ENCODE results near the gene PALM3.
A peak's percentile ranks its signal among the peaks of the same experiment; 100 is the strongest.

The PALM3 gene

GRCh38 chr19:14106840-14107239 is 45.0 kb upstream of the PALM3 start:
- no peaks in the 10 kb centered on the region for H3K9me3 ChIP-seq (replicated peaks in 1 of 2; ENCODE audit: control insufficient read depth in 2 of 2, insufficient read depth in 1 of 2, low read depth in 1 of 2, low read length in 2 of 2)
- no CpG with 5 or more reads among the region's 16 CpGs for WGBS, 2 donors (ENCODE audit: extremely low coverage in 2 of 2, insufficient read length in 2 of 2, insufficient replicate concordance in 1 of 2)
- H3K4me1 ChIP-seq (ENCODE audit: control insufficient read depth in 2 of 2, insufficient read depth in 1 of 2, low read depth in 1 of 2, low read length in 2 of 2): no peaks in the 10 kb centered on the region
- no peak overlapping the region for H2AK5ac ChIP-seq (ENCODE audit: low read depth, low read length)
- H4K91ac ChIP-seq (ENCODE audit: low read depth, low read length, poor library complexity): no peak overlapping the region
- DNase-seq (ENCODE audit: low spot score): no peak
- H3K27ac ChIP-seq (replicated peaks; ENCODE audit: low read length): no peak overlapping the region
- no peak overlapping the region for H2BK12ac ChIP-seq (ENCODE audit: low read length)
- H3K9ac ChIP-seq (ENCODE audit: low read depth, low read length, poor library complexity): no peak overlapping the region
- H3K36me3 ChIP-seq (replicated peaks in 1 of 2; ENCODE audit: control insufficient read depth in 2 of 2, insufficient read depth in 2 of 2, low read length in 2 of 2): peaks cover 9 to 45% of the 10 kb centered on the region in 2 donors
- no peak overlapping the region for H2BK5ac ChIP-seq (ENCODE audit: low read length)
- H3K4ac ChIP-seq (ENCODE audit: low read length): no peak overlapping the region
- H3K4me2 ChIP-seq (ENCODE audit: insufficient read depth, low read length, poor library complexity, severe bottlenecking): no peak overlapping the region
- H4K8ac ChIP-seq (ENCODE audit: low read depth, low read length): no peak overlapping the region
- no peak overlapping the region for H2BK120ac ChIP-seq (ENCODE audit: low read depth, low read length)
- no peak overlapping the region for H2BK15ac ChIP-seq (ENCODE audit: low read length)
- H2AFZ ChIP-seq (ENCODE audit: low read length): no peak overlapping the region
- H3K27me3 ChIP-seq (ENCODE audit: control insufficient read depth in 3 of 3, insufficient read depth in 3 of 3, low read depth in 1 of 3, low read length in 3 of 3): no peaks in the 10 kb centered on the region
- no peak overlapping the region for H3K14ac ChIP-seq (ENCODE audit: low read length)
- no peak overlapping the region for H3K18ac ChIP-seq (ENCODE audit: low read length)
- H3K4me3 ChIP-seq (ENCODE audit: low read length in 2 of 2): peak overlapping the region in 1 of 2 donors; percentile 21
- peak overlapping the region; percentile 31 for H3K23ac ChIP-seq (ENCODE audit: low read depth, low read length, poor library complexity)
- H3K79me1 ChIP-seq (ENCODE audit: low read depth, low read length): peaks cover 1% of the 10 kb centered on the region

GRCh38 chr19:14105680-14106079 is 43.8 kb upstream of the PALM3 start:
- no peaks in the 10 kb centered on the region for H3K27me3 ChIP-seq (ENCODE audit: control insufficient read depth in 3 of 3, insufficient read depth in 3 of 3, low read depth in 1 of 3, low read length in 3 of 3)
- H3K18ac ChIP-seq (ENCODE audit: low read length): no peak overlapping the region
- H3K4me2 ChIP-seq (ENCODE audit: insufficient read depth, low read length, poor library complexity, severe bottlenecking): no peak overlapping the region
- no peak overlapping the region for H3K14ac ChIP-seq (ENCODE audit: low read length)
- H2BK120ac ChIP-seq (ENCODE audit: low read depth, low read length): no peak overlapping the region
- no peaks in the 10 kb centered on the region for H3K79me1 ChIP-seq (ENCODE audit: low read depth, low read length)
- no peak overlapping the region for H3K9ac ChIP-seq (ENCODE audit: low read depth, low read length, poor library complexity)
- H2AK5ac ChIP-seq (ENCODE audit: low read depth, low read length): no peak overlapping the region
- peaks cover 0 to under 1% of the 10 kb centered on the region in 2 donors for H3K9me3 ChIP-seq (replicated peaks in 1 of 2; ENCODE audit: control insufficient read depth in 2 of 2, insufficient read depth in 1 of 2, low read depth in 1 of 2, low read length in 2 of 2)
- H3K23ac ChIP-seq (ENCODE audit: low read depth, low read length, poor library complexity): no peak overlapping the region
- no peak overlapping the region for H3K4me3 ChIP-seq (ENCODE audit: low read length in 2 of 2)
- WGBS, 2 donors (ENCODE audit: extremely low coverage in 2 of 2, insufficient read length in 2 of 2, insufficient replicate concordance in 1 of 2): no CpG with 5 or more reads among the region's 8 CpGs
- no peak overlapping the region for H2BK15ac ChIP-seq (ENCODE audit: low read length)
- H2BK12ac ChIP-seq (ENCODE audit: low read length): no peak overlapping the region
- H3K4ac ChIP-seq (ENCODE audit: low read length): no peak overlapping the region
- no peak overlapping the region for H4K91ac ChIP-seq (ENCODE audit: low read depth, low read length, poor library complexity)
- no peak overlapping the region for H2BK5ac ChIP-seq (ENCODE audit: low read length)
- no peak for DNase-seq (ENCODE audit: low spot score)
- H3K36me3 ChIP-seq (replicated peaks in 1 of 2; ENCODE audit: control insufficient read depth in 2 of 2, insufficient read depth in 2 of 2, low read length in 2 of 2): peaks cover 9 to 56% of the 10 kb centered on the region in 2 donors
- H3K4me1 ChIP-seq (ENCODE audit: control insufficient read depth in 2 of 2, insufficient read depth in 1 of 2, low read depth in 1 of 2, low read length in 2 of 2): no peaks in the 10 kb centered on the region
- H2AFZ ChIP-seq (ENCODE audit: low read length): no peak overlapping the region
- no peak overlapping the region for H3K27ac ChIP-seq (replicated peaks; ENCODE audit: low read length)
- H4K8ac ChIP-seq (ENCODE audit: low read depth, low read length): no peak overlapping the region

GRCh38 chr19:14103310-14103709 is 41.4 kb upstream of the PALM3 start:
- Histone ChIP-seq H3K27ac (replicated peaks; ENCODE audit: low read length) (no peak overlapping the region), H3K4me3 (ENCODE audit: low read length in 2 of 2) (no peak overlapping the region), H3K36me3 (replicated peaks in 1 of 2; ENCODE audit: control insufficient read depth in 2 of 2, insufficient read depth in 2 of 2, low read length in 2 of 2) (peaks cover 13 to 67% of the 10 kb centered on the region in 2 donors), H3K9me3 (replicated peaks in 1 of 2; ENCODE audit: control insufficient read depth in 2 of 2, insufficient read depth in 1 of 2, low read depth in 1 of 2, low read length in 2 of 2) (peaks cover 0 to 3% of the 10 kb centered on the region in 2 donors), H4K91ac (ENCODE audit: low read depth, low read length, poor library complexity) (no peak overlapping the region), H3K18ac (ENCODE audit: low read length) (no peak overlapping the region), H3K4me2 (ENCODE audit: insufficient read depth, low read length, poor library complexity, severe bottlenecking) (no peak overlapping the region), H3K4me1 (ENCODE audit: control insufficient read depth in 2 of 2, insufficient read depth in 1 of 2, low read depth in 1 of 2, low read length in 2 of 2) (no peaks in the 10 kb centered on the region), H3K23ac (ENCODE audit: low read depth, low read length, poor library complexity) (no peak overlapping the region), H4K8ac (ENCODE audit: low read depth, low read length) (no peak overlapping the region), H3K14ac (ENCODE audit: low read length) (no peak overlapping the region), H2BK5ac (ENCODE audit: low read length) (no peak overlapping the region), H2BK12ac (ENCODE audit: low read length) (no peak overlapping the region), H3K27me3 (ENCODE audit: control insufficient read depth in 3 of 3, insufficient read depth in 3 of 3, low read depth in 1 of 3, low read length in 3 of 3) (no peaks in the 10 kb centered on the region), H2AFZ (ENCODE audit: low read length) (no peak overlapping the region), H3K79me1 (ENCODE audit: low read depth, low read length) (no peaks in the 10 kb centered on the region), H3K9ac (ENCODE audit: low read depth, low read length, poor library complexity) (no peak overlapping the region), H3K4ac (ENCODE audit: low read length) (no peak overlapping the region), H2BK120ac (ENCODE audit: low read depth, low read length) (no peak overlapping the region), H2AK5ac (ENCODE audit: low read depth, low read length) (no peak overlapping the region), H2BK15ac (ENCODE audit: low read length) (no peak overlapping the region)
- DNase-seq (ENCODE audit: low spot score): no peak
- no CpG with 5 or more reads among the region's 1 CpG for WGBS, 2 donors (ENCODE audit: extremely low coverage in 2 of 2, insufficient read length in 2 of 2, insufficient replicate concordance in 1 of 2)

GRCh38 chr19:14102756-14103155 is 40.9 kb upstream of the PALM3 start:
- Histone ChIP-seq H2AFZ (ENCODE audit: low read length) (no peak overlapping the region), H2BK120ac (ENCODE audit: low read depth, low read length) (no peak overlapping the region), H3K23ac (ENCODE audit: low read depth, low read length, poor library complexity) (no peak overlapping the region), H3K18ac (ENCODE audit: low read length) (no peak overlapping the region), H3K4me1 (ENCODE audit: control insufficient read depth in 2 of 2, insufficient read depth in 1 of 2, low read depth in 1 of 2, low read length in 2 of 2) (no peaks in the 10 kb centered on the region), H3K4ac (ENCODE audit: low read length) (no peak overlapping the region), H4K91ac (ENCODE audit: low read depth, low read length, poor library complexity) (no peak overlapping the region), H2AK5ac (ENCODE audit: low read depth, low read length) (no peak overlapping the region), H2BK15ac (ENCODE audit: low read length) (no peak overlapping the region), H3K9me3 (replicated peaks in 1 of 2; ENCODE audit: control insufficient read depth in 2 of 2, insufficient read depth in 1 of 2, low read depth in 1 of 2, low read length in 2 of 2) (peaks cover 0 to 3% of the 10 kb centered on the region in 2 donors), H3K9ac (ENCODE audit: low read depth, low read length, poor library complexity) (no peak overlapping the region), H3K4me3 (ENCODE audit: low read length in 2 of 2) (no peak overlapping the region), H4K8ac (ENCODE audit: low read depth, low read length) (no peak overlapping the region), H2BK5ac (ENCODE audit: low read length) (no peak overlapping the region), H3K27me3 (ENCODE audit: control insufficient read depth in 3 of 3, insufficient read depth in 3 of 3, low read depth in 1 of 3, low read length in 3 of 3) (no peaks in the 10 kb centered on the region), H3K79me1 (ENCODE audit: low read depth, low read length) (no peaks in the 10 kb centered on the region), H3K36me3 (replicated peaks in 1 of 2; ENCODE audit: control insufficient read depth in 2 of 2, insufficient read depth in 2 of 2, low read length in 2 of 2) (peaks cover 13 to 72% of the 10 kb centered on the region in 2 donors), H2BK12ac (ENCODE audit: low read length) (no peak overlapping the region), H3K4me2 (ENCODE audit: insufficient read depth, low read length, poor library complexity, severe bottlenecking) (no peak overlapping the region), H3K14ac (ENCODE audit: low read length) (no peak overlapping the region), H3K27ac (replicated peaks; ENCODE audit: low read length) (no peak overlapping the region)
- DNase-seq (ENCODE audit: low spot score): no peak
- WGBS, 2 donors (ENCODE audit: extremely low coverage in 2 of 2, insufficient read length in 2 of 2, insufficient replicate concordance in 1 of 2): no CpG with 5 or more reads among the region's 10 CpGs
